Suppressor macrophage (primary cell): ENCODE results near the gene CSNK1D.

ENCODE experiments used
- DNase-seq, 4 experiments: peaks; one replicate each; pipeline ENCODE4 v3.0.0-alpha.2; 2020 to 2022

CSNK1D gene

DNA sequence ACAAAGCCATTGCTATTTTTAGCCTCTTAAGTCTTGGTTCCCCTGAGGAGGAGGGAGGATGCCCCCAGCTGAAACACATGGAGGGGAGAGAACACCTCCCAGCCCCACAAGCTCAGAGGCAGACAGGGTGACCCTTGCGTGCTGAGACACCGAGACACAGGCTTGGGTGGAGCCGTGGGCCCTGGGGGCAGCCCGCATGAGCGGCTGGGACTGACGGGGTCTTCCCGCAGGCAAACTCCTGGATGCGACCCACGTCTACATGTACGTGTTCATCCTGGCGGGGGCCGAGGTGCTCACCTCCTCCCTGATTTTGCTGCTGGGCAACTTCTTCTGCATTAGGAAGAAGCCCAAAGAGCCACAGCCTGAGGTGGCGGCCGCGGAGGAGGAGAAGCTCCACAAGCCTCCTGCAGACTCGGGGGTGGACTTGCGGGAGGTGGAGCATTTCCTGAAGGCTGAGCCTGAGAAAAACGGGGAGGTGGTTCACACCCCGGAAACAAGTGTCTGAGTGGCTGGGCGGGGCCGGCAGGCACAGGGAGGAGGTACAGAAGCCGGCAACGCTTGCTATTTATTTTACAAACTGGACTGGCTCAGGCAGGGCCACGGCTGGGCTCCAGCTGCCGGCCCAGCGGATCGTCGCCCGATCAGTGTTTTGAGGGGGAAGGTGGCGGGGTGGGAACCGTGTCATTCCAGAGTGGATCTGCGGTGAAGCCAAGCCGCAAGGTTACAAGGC, 34.9 kb downstream of the CSNK1D start:
- peak; percentile 88 to 96 (median 94) for DNase-seq

DNA sequence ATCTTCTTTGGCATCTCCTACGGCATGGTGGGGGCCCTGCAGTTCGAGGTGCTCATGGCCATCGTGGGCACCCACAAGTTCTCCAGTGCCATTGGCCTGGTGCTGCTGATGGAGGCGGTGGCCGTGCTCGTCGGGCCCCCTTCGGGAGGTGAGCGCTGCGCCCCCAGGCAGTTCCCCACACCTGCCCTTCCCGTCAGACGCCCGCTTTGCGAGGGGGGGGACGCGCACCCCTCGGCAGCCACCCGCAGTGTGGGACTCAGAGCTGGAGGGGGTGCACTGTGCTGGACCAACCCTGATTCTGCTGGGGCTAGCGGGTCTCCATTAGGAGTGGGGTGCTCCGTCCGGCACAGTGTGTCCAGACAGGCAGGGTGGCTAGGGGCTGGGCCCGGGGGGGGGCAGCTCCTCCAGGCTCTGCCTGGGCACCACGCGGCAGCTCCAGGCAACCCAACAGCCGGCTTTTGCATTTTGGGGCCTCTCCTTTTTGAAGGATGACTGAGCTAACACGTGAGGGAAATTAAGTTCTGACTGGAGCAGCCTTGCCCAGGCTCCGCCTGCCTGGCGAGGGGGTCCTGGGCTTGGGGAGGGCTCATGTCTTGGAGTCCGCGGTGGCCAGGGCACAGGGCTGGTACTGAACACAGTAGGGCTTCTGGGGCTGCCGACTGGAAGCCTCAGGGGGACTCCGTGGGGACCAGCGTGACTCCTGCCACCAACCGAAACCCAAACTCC, 35.6 kb downstream of the CSNK1D start:
- DNase-seq = peak in 1 of 4 experiments; percentile 30

DNA sequence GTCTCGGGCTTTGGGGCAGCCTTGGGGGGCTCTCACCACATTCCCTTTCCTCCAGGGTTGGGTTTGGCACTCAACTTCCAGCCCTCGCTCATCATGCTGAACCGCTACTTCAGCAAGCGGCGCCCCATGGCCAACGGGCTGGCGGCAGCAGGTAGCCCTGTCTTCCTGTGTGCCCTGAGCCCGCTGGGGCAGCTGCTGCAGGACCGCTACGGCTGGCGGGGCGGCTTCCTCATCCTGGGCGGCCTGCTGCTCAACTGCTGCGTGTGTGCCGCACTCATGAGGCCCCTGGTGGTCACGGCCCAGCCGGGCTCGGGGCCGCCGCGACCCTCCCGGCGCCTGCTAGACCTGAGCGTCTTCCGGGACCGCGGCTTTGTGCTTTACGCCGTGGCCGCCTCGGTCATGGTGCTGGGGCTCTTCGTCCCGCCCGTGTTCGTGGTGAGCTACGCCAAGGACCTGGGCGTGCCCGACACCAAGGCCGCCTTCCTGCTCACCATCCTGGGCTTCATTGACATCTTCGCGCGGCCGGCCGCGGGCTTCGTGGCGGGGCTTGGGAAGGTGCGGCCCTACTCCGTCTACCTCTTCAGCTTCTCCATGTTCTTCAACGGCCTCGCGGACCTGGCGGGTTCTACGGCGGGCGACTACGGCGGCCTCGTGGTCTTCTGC, 36.3 kb downstream of the CSNK1D start:
- DNase-seq = peak in 2 of 4 experiments; percentile 34 to 49

DNA sequence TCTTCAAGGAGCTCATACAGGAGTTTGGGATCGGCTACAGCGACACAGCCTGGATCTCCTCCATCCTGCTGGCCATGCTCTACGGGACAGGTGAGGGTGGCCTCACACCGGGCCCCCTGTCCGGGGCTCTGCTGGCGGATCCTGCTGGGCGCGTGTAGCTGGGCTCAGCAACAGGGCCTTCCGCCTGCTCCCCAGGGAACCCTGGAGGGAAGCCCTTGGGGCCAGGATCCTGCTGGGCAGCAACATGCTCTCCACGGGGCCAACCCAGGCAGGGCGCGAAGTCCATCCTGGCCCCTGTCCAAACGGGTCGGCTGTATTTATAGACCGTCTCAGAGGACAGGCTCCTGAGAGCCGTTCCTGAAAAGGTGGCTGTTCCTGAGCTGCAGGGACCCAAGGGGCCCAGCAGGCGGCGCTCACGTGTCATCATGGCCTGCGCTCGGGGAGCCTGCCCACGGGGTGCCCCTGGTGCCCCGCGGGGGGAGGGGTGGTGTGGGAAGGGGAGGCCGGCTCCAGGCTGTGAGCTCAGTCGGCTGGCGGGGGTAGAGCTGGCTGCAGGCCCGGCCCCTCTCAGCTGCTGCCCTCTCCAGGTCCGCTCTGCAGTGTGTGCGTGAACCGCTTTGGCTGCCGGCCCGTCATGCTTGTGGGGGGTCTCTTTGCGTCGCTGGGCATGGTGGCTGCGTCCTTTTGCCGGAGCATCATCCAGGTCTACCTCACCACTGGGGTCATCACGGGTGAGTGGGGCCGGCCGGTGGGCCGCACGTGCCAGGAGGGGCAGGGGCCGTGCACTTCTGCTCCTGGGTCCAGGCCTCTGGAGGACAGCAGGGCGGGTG, 37.1 kb downstream of the CSNK1D start:
- DNase-seq = peak; percentile 74 to 84 (median 76)

DNA sequence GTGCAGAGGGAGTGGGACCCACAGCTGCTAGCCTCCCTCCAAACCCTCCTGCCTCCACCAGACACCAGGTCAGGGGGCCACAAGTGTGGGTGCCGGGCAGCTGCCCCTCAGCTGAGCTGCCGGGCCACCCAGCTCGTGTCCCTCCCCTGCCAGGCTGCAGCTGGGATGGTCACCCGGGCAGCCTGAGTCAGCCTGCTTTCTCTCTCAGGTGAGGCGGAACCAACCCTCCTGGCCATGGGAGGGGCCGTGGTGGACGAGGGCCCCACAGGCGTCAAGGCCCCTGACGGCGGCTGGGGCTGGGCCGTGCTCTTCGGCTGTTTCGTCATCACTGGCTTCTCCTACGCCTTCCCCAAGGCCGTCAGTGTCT, 37.7 kb downstream of the CSNK1D start:
- peak in 3 of 4 experiments; percentile 57 to 68 (median 66) for DNase-seq

DNA sequence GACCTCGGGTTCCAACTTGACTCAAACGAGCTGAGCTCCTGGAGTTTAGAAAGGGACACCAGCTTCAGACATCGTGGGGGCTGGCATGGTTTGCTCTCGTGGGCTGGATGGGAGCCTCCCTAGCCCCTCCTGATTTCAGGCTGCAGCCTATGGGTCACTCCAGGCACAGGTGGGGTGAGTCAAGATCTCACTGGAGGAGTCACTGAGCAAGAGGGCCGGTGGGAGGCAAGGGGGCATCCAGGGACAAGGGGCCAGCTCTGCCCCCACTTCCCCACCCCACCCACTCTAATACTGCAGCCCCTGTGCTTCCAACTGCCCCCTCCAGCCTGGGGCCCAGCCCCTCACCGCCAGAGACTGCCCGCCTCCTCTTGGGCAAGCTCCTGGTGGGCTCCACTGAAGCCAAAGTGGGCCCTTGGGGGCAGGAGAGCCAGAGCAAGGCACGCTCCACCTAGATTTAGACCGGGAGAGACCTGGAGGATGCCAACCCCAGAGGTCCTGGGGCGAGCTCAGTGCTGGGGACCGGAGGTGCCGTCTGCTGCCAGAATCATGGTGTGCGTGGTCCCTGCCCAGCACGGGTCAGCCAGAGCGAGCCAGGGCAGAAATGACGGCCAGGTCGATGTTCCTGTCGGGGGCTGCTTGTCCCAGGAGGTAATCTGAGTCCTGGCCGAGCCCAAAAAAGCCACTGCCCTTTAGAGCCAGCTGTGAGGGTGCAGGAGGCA, 38.3 kb downstream of the CSNK1D start:
- DNase-seq = no peak

DNA sequence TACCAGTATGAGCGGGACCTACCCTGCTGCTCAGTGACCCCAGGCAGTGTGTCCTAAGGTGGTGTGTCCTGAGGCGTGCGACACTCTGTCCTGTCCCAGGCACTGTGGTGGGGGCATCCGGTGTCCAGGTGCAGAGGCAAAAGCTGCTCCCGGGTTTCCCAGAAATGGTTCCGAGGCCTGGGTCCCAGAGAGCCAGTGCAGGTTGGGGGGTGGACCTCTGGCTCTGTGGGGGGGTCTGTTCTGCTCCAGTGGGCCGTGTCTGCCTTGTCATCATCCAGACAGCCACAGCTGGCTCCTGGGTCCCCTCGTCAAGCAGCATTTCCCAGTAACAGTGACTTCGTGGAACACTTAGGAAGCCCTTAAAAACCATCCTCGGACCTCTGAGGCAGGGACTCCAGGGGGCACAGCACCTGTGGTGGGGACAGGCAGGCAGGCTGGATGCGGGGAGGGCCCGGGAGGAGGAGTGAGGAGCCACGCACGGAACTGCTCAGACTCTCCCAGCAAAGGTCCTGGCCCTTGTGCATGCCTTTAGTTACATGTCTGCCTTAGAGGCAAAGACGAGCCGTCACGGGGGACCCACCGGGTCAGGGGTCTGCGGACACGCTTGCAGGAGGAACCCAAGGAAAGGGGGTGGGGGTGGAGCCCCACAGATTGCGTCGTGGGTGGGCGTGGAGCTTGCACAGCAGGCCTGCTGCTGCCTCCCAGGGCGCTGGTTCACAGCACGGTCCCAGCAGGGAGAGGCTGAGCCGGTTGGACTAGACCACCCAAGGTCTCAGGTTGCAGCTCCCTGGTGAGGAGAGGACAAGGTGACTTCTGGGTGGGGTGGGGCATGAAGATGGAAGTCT, 39.1 kb downstream of the CSNK1D start:
- no peak for DNase-seq

DNA sequence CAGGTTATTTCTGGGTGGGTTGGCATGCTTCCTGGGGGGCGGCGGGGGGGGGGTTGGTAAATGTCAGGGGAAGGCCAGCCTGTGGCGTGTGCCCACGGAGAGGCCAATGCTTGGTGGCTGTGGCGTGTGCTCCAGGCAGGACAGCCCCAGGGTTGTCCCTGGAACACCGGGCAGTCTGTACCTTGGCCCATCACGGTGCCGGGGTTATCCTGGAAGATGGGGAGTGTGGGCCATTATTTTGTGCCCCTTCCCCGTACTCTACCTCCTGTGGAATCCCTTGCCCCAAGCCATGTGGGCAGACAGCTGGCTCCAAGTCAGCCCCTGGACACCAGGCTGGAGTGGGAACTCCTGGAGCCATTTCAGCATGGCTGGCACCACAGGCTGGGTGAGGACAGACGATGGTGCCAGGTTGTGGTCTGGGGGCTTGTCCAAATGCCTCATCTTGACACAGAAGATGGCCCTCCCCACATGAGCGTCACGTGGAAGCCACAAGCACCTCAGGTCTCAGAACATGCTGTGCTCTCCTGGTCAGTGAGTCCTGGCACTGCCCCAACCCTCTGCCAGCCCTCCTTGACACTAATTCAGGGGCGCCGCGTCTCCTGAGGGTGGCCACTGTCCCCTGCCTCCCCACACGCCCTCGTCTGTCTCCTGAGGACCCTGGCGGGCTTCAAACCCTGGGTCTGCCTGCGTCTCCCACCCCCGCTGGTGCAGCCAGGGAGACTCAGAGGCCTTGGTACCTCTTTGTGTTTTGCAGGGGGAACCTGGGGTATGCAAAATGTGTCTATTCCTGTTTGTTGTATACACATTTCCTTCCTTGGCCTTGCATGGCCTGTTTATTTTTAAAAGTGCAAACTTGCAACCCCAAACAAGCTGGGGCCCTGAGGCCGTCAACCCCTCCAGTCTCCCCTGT, 40.4 kb downstream of the CSNK1D start:
- DNase-seq = no peak

DNA sequence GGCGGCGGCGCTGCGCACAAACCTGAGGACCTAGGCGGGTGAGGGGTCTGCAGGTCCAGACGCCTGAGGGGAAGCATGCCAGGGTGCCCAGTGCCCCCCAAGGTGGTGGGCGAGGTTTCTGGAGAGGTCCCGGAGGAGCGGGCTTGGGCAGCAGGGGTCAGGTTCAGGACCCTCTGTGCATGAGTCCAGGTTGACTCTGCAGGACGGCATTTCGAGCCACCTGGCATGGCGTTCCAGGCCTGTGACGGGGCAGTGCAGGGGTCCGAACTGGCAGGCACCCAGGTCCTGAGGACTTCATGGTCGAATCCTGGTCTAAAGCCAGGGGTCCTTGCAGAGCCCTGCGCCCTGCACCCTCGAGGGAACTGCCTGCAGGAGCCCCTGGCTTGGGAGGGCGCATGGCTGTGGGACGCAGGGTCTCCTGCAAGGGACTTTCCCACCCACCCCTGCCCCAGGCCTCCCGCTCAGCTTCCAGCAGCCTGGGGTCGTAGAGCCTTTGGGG, 41.1 kb downstream of the CSNK1D start:
- DNase-seq = no peak

DNA sequence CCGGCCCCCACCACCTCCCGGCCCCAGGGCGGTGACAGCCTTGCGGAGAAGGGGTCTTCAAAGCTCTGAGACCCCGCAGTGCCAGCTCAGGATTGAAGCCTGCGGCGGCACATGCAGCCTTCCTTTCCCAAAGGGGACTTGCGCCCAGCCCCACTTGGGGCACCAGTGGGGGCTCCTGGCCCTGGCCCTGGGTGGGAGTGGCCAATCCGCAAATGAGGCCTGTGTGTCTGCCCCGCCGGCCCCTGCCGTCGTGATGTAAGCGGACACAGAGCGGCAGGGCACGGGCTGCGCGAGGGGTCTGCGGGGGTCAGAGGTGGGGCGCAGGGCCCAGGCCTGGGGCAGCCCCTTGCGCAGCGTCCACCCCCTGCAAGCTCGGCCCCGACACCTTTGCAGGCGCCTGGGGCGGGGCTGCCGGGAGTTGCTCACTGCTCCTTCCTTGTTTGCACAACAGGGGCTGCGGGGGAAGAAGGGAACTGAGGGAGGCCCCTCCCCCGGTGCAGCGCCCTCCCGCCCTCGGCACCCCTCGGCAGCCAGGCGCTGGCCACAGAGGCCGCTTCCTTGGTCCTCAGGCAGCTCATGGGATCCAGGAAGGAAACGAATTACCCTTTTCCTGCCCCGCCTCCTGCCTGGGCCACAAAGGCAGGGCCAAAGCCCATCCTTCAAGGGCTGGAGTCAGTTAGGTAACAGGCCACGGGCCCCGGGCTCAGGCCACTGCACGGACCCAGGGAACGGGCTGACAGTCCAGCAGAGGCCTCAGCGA, 41.8 kb downstream of the CSNK1D start:
- DNase-seq = peak; percentile 88 to 95 (median 92)

DNA sequence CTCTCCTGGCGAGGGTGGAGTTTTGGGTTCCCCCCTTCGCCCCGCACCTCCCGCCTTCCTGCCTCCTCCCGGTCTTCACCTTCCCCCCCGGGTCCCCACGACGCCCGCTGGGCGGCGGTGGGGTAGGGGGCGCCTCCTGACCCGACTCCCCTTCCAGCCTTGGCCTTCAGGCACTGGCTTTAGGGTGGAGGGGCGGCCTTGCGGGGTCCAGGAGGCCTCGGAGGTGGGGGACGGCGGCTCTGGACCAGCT, 42.3 kb downstream of the CSNK1D start:
- DNase-seq = no peak

DNA sequence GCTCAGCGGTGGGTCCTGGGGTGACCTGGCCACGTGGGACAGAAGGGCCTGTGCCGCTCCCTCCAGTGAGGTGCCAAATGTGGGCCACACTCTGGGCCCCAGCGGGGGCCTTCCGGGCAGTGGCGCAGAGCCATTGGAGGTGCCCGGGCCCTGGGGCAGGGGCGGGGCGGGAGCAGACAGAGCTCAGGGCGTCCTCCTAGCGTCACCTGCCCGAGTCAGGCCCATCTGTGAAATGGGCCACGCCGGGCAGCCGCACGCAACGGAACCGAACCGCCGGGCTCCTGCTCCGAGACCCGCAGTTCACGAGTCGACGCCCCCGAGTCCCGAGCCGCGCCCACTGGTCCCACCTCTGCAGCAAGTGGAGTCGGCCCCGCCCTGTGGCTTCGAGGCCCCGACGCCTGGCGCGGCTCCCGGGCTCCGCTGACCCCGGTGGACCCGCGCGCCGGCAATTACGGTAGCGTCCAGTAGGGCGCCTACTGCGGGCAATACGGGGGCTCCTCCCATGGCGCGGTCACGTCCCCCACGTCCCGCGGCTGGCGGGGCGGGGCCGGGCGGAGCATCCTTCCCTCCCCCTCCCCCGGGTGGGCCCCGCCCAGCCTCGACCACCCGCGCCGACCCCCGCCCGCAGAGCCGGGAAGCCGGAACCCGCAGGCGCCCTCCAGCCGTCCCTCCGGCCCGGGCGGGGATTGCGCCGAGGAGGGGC, 42.7 kb downstream of the CSNK1D start:
- peak; percentile 85 to 95 (median 91) for DNase-seq

DNA sequence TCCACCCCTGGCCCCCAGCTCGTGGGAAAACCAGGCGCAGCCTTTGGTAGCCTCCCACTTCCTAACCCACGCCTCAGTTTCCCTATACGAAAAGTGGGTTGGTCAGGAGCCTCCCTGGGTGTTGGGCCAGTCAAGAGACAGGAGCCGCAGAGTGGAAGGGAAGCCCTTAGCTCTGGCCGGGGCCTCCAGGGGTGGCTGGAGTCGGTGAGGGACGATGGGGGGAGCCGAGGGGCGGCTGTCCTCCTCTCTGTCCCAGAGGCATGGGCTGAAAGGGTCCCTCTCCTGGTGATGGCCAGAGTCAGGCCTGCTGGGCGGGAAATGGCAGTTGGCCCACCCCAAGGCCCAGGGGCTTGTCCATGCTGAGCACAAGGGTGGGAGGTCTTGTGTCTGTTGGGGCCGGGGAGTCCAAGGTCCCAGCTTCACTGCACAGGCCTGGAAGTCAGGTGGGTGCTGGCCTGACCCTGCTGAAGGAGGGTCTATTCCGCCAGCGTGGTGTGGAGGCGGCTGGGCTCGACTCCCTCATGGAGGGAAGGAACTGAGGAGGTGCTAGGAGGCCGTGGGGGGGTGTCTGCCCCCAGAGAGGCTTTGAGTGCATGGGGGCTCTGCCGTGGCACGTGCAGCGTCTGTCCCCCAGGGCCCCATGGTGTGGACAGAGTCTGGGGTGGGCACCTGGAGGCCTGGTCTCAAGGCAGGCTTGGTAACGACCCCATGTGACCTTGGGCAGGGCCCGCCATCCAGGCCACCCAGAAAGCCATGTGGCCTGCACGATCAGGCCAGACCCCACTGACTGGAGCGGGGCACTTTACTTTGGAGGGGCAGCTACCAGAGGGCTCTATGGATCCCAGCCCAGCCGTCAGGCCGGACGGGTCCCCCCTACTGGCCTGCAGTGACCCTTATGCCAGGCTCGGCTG, 43.5 kb downstream of the CSNK1D start:
- peak in 2 of 4 experiments; percentile 41 to 53 for DNase-seq

DNA sequence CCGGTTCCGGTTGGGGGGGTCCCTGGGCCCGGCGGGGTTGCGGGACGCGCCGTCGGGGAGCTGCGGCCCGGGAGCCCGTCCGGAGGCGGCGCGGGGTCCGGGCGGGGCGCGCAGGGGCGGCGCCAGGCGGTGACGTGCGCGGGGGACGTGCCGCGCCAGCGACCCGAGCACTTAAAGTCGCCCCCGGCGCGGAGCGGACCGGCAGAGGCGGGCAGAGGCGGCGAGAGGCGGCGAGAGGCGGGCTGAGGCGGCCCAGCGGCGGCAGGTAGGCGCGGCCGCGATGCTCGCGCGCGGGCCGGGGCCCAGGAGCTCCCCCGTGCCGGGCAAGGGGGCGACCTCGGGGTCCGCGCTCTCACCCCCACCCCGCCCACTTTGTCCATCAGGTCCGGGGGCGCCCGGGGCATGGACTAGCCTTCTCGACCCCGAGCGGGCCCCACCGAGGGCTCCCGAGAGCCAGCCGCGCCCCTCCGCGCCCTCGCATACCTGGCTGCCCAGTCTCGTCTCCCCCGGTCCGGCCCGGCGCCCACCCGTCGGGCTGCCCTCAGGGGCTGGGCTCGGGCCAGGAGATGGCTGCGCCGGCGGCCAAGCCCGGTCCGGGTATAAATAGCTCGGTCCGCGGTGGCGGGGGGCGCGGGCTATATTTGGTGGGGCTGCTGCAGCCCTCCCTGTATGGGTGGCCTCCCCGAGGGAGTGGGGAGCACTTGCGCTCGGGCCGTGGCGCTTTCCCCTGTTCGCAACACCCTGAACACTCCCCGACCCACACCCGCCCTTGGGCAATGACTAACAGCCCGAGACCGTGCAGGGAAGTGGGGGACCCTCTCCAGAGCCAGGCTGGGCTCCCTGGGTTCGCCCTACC, 44.4 kb downstream of the CSNK1D start, which contains the start of gene SLC16A3:
TSS of gene SLC16A3 (plus strand) at position 201 of the 856 bp plus-strand sequence. CDS start 6,967 bp downstream, outside the sequence.
- peak; percentile 82 to 96 (median 90) for DNase-seq

DNA sequence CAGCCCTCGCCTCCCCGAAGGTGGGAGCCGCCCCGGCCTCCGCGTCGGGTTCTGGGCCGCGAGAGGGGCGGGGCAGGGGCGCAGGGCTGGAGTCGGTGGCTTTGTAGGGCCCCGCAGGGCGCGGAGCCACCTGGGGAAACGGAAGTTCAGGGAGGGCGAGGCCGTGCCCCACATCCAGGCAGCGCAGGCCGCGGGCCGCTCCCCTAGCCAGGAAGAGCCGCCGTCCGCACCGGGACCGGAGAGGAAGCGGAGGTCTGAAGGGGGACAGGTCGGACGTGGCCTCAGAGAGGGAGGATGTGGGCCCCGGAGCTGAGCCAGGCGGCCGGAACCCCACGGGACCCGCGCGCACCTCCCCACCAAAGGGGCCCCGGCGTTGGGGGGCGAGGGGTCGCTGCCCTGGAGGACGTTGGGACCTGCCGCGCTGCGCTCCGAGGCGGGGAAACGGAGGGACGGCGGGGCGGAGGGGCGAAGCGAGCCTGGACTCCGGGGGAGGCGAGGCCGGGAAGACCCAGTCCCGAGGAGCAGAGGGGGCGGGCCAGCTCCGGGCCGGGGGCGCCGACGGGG, 45.1 kb downstream of the CSNK1D start:
- peak; percentile 62 to 87 (median 74) for DNase-seq
